HG02970 (cell line): ENCODE measurements around the gene ULK1.
"Not testable (repeated sequence)": the region's sequence is repeated elsewhere in the genome, so short reads cannot be mapped to it uniquely, and the experiment has no call there.

Experiments used
- ATAC-seq: cut with Tn5 transposase; IDR thresholded peaks from one replicate; pipeline ENCODE4 v1.9.1; 2021; ENCODE audit warnings: mild to moderate bottlenecking, moderate library complexity, moderate number of reproducible peaks; ENCODE audit not compliant: unreplicated experiment, low FRiP score

The ULK1 gene

DNA sequence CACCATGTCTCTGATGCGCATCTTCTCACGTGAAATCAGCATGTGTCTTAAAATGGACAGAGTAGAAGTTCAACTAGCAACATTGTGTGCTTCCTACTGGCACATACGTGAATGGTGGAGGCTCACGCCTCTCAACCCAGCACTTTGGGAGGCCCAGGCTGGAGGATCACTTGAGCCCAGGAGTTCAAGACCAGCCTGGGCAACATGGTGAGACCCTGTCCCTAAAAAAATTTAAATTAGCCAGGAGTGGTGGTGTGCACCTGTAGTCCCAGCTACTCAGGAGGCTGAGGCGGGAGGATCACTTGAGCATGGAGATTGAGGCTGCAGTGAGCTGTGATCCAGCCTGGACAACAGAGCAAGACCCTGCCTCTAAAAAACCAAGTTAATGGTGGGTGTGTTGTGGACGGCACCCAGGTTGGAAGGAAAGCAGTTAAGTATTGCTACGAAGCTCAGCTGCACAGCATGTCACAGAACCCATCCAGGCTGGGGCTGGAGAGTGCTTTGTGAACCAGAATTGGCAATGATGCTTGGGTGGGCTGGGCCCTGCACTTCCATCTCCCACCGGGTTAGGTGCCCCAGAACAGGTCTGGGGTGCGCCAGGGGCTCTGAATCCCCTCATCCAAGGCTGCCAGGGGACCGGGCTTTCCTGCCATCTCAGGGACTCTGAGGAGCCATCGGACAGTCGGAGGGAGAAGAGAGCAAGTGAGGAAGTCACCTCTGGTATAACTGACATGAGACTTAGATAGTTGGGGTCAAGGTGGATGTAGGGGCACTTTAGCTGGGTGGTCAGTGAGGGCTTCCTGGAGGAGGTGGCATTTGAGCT lies 33.0 kb upstream of the ULK1 start:
- ATAC-seq = no peak

DNA sequence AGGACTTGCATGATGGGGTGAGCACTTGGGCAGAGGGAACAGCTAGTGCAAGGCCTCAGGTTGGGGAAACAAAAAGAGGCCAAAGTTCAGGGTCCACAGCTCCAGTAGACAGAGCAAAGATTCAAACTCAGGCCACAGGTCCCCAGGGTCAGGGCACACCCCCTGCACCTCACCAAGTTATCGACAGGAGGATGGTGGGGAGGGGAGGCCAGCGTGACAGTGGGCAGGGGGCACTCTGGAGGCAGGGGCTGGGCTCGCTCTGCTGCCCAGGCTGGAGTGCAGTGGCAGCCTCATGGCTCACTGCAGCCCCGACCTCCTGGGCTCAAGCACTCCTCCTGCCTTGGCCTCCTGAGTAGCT lies 32.4 kb upstream of the ULK1 start:
- ATAC-seq = no peak

DNA sequence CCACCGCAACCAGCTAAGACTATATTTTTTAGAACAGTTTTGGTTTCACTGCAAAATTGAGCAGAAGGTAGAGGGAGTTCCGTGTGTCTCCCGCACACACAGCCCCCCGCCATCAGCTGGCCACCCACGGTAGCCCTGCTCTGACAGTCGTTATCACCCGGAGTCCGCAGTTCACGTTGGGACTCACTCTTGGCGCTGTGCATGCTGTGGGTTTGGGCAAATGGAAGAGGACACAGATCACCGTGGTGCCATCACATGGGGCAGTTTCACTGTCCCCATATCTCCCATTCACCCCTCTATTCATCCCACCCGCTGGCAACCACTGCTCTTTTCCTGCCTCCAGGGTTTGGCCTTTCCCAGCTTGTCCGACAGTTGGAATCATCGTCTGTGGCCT lies 31.8 kb upstream of the ULK1 start:
- no peak for ATAC-seq

DNA sequence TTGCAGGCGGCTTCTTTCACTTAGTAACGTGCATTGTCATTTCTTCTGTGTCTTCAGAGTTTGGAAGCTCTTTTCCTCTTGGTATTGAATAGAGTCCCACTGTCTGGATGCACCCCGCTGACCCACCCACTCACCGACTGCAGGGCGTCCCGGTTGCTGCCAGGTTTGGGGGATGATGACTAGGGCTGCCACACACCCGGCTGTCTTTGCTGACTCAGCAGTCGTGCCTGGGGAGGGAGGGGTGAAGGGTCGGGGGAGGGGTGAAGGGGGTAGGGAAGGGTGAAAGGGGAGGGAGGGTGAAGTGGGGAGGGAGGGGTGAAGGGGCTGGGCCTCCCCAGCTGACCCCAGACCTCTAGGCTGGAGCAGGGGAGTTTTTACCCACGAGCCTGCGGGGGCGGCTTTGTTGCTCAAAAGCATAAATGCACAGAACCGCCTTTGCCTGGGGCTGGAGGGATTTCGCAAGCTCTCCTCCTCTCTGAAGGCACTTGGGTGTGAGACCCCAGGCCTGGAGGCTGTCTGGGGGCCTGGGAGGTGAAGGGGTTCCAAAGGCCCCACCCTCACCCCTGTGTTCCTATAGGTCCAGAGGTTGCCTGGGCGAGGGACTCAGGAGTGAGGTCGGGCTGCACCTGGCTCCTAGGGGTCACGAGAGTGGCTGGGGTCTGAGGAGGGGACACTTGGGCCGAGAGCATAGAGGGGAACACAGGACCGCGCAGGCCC lies 31.3 kb upstream of the ULK1 start:
- ATAC-seq = no peak

DNA sequence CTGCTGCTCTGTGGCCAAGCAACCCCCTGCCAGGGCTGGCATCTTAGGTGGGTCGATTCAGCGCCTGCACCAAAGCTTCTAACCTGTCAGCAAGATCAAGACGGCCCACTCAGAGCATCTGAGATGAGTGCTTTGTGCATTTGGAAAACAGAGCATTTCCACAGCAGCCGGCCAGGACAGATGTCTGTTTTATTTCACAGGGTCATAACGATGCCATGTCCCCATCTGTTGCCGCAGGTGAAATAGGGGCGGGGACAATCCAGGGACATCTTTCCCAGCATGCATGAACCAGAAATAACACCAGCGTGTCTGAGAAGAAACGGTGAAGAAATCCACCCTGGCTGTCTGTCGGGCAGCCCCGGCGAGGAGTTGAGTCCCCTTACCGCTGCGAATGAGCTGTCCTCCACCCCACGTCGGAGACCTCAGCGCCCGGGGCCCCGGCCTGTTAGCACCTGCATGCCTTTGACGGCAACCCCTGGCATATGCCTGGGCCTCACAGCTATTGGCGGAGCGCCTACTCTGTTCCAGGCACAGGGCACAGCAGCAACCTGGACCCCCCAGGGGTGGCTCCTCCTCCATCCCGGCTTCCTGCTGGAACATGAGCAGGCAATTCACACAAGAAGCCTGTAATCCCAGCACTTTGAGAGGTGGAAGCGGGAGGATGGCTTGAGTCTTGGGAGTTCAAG lies 30.6 kb upstream of the ULK1 start:
- no peak for ATAC-seq

DNA sequence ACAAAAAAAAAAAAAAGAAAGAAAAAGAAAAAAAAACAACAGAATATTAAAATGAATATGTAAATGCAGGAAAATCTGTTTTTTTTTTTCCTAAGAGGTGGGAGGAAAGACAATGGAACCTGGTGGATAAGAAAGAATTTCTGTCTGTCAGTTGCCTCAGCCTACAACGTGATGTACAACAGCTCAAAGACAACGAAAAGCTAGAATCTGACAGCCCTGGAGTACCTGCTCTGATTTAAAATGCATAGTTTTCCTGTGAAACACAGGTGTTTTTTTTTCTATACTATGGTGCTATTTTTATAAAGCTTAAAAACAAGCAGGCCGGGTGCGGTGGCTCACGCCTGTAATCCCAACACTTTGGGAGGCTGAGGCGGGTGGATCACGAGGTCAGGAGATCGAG lies 30.0 kb upstream of the ULK1 start:
- ATAC-seq = no peak

DNA sequence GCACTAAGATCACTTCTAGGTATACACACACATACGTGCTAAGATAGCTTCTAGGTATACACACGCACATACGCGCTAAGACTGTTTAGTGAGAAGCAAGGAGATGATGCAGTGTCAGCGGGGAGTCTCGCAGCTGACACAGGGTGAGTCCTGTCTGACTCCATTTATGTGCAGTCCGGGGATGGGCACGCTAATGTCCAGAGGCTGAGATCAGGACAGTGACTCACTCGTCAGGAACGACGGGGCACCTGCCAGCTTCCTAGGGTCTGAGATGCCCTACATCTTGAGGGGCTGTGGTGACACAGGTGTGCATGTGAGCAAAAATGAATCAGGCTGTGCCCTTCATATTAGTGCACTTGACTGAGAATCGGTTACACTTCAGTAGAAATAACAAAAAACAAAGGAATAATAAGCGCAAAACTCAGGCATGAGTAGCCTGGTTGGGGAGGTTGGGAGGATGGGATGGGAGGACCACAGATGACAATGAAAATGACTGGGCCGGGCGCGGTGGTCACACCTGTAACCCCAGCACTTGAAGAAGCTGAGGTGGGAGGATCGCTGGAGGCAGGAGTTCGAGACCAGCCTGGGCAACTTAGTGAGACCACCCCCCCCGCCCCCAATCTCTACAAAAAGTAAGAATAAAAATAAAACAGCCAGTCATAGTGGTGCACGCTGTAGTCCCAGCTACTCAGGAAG lies 29.1 kb upstream of the ULK1 start:
- ATAC-seq = no peak

DNA sequence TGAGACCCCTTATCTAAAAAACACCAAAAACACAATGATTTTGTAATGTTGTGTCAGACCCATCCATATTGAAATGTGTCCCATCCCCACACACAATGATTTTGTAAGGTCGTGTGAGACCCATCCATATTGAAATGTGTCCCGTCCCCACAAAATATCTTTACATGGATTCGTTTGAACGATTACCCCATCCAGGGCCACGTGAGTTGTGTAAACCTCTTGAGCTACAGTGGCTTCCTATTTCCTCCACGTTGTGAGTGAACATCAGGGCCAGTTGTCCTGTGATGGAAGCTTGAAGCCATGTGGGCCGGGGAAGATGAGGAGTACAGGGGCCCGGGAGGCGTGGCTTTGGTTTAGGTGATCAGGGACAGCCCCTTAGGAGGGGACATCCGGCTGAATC lies 27.0 kb upstream of the ULK1 start:
- no peak for ATAC-seq

DNA sequence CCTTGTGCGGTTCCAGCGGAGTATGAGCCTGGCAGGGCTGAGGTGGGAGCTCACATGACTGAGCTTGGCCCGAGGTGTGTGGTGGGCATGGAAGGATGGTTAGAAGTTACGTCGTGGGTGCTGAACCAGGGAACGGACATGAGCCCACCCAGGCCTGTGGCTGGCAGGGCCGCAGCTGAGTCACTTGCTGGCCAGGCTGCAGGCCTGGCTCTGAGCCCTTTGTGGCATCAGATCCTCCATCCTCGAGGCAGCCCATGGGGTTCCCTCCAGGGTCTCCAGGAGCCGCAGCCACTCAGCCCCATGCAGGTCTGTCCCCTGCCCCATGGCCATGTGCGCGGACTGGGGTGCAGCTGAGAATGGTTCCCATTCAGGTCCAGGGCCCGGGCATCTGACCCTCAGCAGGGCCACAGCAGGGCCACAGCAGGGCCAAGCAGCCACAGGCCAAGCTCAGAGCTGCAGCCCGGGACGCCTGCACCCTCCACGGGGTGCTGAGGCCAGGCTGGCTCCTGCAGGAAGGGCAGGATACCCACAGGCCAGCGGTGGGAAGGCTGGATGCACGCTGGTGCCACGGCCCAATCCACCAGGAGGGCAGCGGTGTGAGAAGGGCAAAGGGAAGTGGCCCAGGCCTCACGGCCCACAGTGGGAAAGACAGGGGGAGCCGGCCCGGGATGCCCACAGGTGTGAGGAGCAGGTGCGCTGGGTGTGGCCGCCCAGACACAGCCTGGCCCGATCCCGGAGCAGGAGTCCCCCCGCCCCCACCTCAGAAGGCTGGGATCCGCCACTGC lies 26.3 kb upstream of the ULK1 start:
- ATAC-seq = no peak

DNA sequence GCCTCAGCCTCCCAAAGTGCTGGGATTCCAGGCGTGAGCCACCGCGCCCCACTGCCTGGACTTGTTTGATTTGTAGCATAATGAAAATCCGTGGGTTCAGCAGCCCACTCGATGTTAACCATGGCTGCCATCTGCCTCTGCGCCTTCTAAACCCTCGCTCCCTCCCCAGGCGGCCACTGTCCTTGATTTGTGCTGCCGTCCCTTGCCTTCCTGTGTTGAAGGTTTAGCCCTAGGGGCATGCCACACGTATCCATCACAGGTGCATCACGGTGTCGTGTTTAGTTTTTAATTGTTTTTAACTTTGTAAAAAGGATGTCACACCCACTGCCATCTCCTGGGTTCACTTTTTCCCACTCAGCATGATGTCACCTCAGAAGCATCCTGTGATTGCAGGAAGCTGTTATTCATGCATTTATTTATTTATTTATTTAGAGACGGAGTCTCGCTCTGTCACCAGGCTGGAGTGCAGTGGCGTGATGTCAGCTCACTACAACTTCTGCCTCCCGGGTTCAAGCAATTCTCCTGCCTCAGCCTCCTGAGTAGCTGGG lies 24.5 kb upstream of the ULK1 start:
- no peak for ATAC-seq

DNA sequence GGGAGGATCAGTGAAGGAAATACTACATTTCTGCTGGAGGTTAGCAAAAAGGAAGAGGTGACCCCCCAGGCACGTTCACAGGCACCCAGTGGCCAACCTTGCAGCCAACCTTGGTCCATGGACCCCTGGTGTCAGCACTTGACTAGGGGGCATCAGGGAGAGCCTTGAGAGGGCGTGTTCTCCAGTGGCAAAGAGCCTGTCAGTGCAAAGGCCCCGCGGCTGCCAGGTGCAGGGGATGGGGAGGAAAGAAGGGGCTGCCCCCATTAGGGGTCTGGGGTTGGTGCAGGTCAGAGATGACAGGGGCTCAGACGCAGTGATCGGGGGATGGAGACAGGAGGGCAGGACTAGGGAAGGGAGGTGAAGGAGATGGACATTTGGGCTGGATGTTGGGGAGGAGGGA lies 22.7 kb upstream of the ULK1 start:
- ATAC-seq = no peak

DNA sequence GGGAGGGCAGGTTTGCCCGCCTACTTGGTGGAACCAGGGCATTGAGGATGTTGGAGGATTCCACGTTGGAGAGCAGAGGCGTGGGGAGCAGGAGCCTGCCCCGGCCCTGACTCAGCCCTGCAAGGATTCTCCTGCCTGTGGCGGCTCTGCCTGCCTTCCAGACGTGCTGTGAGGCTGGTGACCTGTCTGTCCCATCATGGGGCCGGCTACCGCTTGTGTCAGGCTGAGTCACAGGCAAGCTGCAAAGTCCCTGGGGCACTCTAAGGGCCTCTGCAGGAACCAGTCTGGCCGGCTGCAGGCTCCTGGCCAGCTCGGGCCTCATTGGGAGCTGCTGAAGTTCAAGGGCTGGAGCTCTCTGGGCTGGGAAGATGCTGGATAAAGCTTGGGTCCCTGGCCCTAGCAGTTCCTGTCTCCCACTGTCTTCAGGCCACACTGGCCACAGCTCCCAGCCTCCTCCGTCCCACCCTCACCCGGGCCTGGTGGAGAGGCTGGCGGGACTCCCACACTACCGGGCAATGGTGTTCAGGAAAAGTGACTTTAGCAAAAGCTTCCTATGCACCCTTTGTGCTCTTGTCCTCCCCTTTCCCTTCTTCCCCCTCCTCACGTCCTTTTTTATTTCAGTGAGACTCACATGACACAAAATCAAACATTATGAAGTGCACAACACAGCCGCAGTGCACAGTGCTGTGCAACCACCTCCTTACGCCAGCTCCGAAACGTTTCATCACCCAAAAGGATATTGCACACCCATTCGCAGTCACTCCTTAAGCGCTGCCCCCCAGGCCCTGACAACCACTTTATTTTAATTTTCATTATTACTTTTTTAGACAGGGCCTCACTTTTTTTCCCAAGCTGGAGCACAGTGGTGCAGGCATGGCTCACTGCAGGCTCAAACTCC lies 22.0 kb upstream of the ULK1 start:
- no peak for ATAC-seq

DNA sequence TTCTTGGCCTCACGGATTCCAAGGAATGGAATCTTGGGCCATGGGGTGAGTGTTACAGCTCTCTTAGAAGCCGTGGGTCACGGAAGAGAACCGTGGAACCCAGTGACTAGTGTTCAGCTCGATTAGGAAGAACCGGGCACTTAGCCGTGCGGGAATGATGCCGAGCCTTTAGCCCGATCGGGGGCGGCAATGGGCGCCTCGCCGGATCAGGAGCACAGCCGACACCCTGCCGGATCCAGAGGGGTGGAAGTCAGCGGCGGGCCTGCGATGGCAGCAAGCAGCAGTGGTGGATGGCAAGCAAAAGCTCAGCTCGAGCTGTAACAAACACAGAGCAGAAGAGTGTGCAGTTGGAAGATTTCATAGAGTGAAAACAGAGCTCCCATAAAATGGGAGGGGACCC lies 21.1 kb upstream of the ULK1 start:
- ATAC-seq = no peak

DNA sequence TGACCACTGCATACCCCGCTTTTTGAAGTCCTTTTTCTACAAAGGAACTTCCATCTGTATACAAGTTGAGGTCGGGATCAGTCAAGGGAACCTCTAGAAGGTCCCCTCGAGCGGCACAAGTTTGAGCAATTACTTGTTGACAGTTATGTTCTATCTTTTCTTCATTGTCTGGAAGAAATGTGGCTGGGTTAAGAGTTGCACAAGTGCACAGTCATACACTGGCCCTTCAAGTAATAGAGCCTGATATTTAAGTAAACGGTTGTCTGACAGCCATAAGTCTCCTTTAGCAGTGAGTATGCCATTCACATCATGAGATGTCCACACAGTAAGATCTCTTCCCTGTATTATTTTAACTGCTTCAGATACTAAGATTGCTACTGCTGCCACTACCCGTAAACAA lies 19.4 kb upstream of the ULK1 start:
- ATAC-seq = not testable (repeated sequence)

DNA sequence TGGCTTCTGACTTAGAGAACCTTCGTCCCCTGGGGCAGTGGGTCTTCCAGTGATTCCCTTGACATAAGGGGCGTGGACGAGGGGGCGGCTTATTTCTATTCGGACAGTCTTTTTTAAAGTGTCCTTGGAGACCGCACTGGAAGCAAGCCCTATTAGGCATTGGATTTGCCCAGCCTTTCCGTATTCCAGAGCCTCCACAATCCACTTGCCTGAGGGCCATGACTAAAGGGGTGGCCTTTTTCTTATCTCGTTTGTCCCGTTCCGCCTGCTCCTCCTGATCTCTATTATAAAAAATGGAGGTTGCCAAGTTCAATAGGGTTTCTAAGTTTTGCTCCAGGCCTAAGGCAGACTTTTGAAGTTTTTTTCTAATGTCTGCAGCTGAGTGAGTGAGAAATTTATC lies 17.2 kb upstream of the ULK1 start:
- not testable (repeated sequence) for ATAC-seq

DNA sequence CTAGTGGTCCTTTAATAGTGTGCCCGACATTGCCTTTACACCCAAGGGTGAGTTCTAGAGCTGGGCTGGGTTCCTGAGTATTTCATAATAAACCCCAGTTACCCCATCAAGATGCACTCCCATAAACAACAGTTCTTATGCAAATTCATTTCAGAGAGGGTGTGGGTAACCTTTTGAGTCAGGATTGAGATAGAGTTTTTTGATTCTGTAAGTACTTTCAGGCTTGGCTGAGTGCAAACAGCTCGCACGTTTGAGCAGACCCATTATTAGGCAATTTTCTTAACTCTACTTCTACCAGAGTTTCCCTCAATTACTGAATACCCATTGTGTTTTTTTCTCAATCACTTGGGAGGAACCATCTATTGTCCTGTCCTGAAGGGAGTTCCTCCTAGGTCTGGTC lies 16.0 kb upstream of the ULK1 start:
- not testable (repeated sequence) for ATAC-seq

DNA sequence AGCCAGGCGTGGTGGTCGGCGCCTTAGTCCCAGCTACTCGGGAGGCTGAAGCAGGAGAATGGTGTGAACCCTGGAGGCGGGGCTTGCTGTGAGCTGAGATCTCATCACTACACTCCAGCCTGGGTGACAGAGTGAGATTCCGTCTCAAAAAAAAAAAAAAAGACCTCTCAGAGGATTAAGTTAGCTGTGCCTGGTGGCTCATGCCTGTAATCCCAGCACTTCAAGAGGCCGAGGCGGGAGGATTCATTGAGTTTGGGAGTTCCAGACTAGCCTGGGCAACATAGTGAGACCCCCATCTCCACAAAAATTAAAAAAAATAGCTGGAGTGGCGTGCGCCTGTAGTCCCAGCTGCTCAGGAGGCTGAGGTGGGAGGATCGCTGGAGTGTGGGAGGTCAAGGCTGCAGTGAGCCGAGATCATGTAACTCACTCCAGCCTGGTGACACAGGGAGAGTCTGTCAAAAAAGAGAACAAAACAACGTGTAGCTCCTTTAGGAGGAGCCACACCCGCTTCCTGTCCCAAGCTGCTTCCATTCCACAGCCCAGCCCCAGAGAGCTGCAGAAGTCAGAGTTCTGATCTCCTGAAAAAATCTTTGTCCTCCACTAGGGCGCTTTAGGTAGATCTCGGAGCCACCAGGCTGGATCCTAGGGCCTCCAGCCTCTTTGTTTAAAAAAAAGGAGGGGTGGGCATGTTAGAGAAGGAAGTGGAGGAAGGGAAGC lies 11.5 kb upstream of the ULK1 start:
- no peak for ATAC-seq

DNA sequence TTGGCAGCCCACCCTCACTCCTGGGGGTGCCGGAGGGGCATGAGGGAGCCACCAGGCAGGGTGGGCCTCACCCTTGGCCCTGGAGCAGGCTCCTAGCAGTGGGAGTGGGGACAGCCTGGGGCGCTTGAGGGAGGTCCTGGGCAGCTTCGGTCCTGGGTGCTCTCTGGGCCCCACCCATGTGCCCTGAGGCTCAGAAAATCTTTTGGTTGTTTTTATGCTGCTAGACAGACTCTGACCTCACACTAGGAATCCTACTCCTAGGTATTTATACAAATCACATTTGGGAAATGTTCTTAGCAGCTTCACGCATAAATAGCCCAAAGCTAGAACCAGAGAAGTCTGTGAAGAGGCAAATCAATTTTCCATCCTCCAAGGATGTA lies 10.9 kb upstream of the ULK1 start:
- ATAC-seq = no peak
